HCT116 (cell line): ENCODE results near the gene NELL1. TPM values are rescaled to one million over a fixed set of nuclear protein-coding genes. Genes with fewer than 3 reads are reported as not detected.

Experiments used
- ATAC-seq: fragments of 200-7000 bp; cut with Tn5 transposase; 2 replicates; pipeline ENCODE4 v1.9.1; 2020; ENCODE audit warnings: mild to moderate bottlenecking, moderate library complexity
- BruUV-seq: library from RNA; stranded (reverse); fragments of 400-500 nt; replicated peaks from 2 replicates; lab custom pipeline; 2021; lab: Mats Ljungman, UMichigan
- CTCF ChIA-PET: fragments of 300-600 bp; sonication (Branson Sonifier 250); formaldehyde crosslinking; loops from one replicate; lab custom pipeline; 2021; ENCODE audit warnings: antibody characterized with exemption; lab: Charles Lee
- POLR2A ChIA-PET: fragments of 300-600, 350-600 bp; sonication (Branson Sonifier 250); formaldehyde crosslinking; loops from one replicate; lab custom pipeline; 2021; ENCODE audit warnings: antibody characterized with exemption; lab: Charles Lee
- RAD21 ChIA-PET, 2 experiments: fragments of 300-600 bp; sonication (Branson Sonifier 250); formaldehyde crosslinking; loops; one replicate each; lab custom pipeline; 2023; ENCODE audit warnings: low total read pairs in 2 of 2; ENCODE audit not compliant: uncharacterized antibody in 2 of 2, unreplicated experiment in 2 of 2, low non-redundant PET in 1 of 2; lab: Charles Lee
- DNase-seq: peaks from one replicate; pipeline ENCODE4 v3.0.0-alpha.2; 2010; ENCODE audit warnings: low read depth, low spot score
- H2AFZ ChIP-seq: fragments of 200-600 bp; shearing (Covaris generic), sonication (generic); 2 replicates; pipeline ENCODE4 v1.6.1; 2017; ENCODE audit warnings: low read depth, mixed run types, mixed read lengths, antibody characterized with exemption, low read length; ENCODE audit not compliant: poor library complexity, severe bottlenecking
- H3K27ac ChIP-seq: 2 replicates; pipeline ENCODE4 v1.5.1; 2012; ENCODE audit warnings: low read depth, low read length
- H3K27me3 ChIP-seq: fragments of 200-600 bp; sonication (generic); 2 replicates; pipeline ENCODE4 v1.6.1; 2016; ENCODE audit warnings: mixed run types, low read length, mixed read lengths; ENCODE audit not compliant: insufficient read depth
- H3K36me3 ChIP-seq, 2 experiments: fragments of 200-500 bp in 1 of 2; fragments of 200-600 bp in 1 of 2; sonication (Bioruptor generic) in 1 of 2; sonication (generic) in 1 of 2; 2 replicates each; pipeline versions ENCODE4 v1.5.1 to v1.6.1; 2014 to 2016; ENCODE audit warnings: low read length in 2 of 2, inconsistent platforms in 1 of 2, mixed read lengths in 1 of 2, mixed run types in 1 of 2; ENCODE audit not compliant: insufficient read depth in 2 of 2, control insufficient read depth in 1 of 2
- H3K4me1 ChIP-seq, 2 experiments: fragments of 200-600 bp in 1 of 2; sonication (generic) in 1 of 2; 2 replicates each; pipeline versions ENCODE4 v1.5.1 to v1.6.1; 2012 to 2017; ENCODE audit warnings: low read length in 2 of 2, inconsistent platforms in 1 of 2, mild to moderate bottlenecking in 1 of 2, mixed read lengths in 1 of 2, mixed run types in 1 of 2, moderate library complexity in 1 of 2; ENCODE audit not compliant: insufficient read depth in 2 of 2, control insufficient read depth in 1 of 2
- H3K4me2 ChIP-seq: fragments of 200-600 bp; sonication (generic); 2 replicates; pipeline ENCODE4 v1.6.1; 2017; ENCODE audit warnings: mixed run types, low read length, mixed read lengths
- H3K4me3 ChIP-seq, 2 experiments: fragments of 200-600 bp in 1 of 2; sonication (generic) in 1 of 2; replicated peaks in 1 of 2; 2 replicates each; pipeline ENCODE4 v1.5.1; 2011 to 2016; ENCODE audit warnings: low read length in 2 of 2, control low read depth in 1 of 2, low read depth in 1 of 2, mild to moderate bottlenecking in 1 of 2, mixed read lengths in 1 of 2, mixed run types in 1 of 2
- H3K79me2 ChIP-seq: fragments of 200-600 bp; sonication (generic); 2 replicates; pipeline ENCODE4 v1.6.1; 2017; ENCODE audit warnings: mild to moderate bottlenecking, mixed run types, low read length, moderate library complexity, mixed read lengths; ENCODE audit not compliant: insufficient read depth
- H3K9ac ChIP-seq: fragments of 200-600 bp; sonication (generic); 2 replicates; pipeline ENCODE4 v1.6.1; 2016; ENCODE audit warnings: low read length, mixed read lengths
- H3K9me2 ChIP-seq: fragments of 200-600 bp; sonication (generic), shearing (Covaris generic); 2 replicates; pipeline ENCODE4 v1.6.1; 2017; ENCODE audit warnings: mixed run types, mild to moderate bottlenecking, moderate library complexity; ENCODE audit not compliant: insufficient read depth
- H3K9me3 ChIP-seq, 2 experiments: fragments of 200-500 bp in 1 of 2; fragments of 200-600 bp in 1 of 2; sonication (Bioruptor generic) in 1 of 2; sonication (generic) in 1 of 2; 2 replicates each; pipeline ENCODE4 v1.6.1; 2014 to 2017; ENCODE audit warnings: low read length in 2 of 2, mixed read lengths in 2 of 2, inconsistent platforms in 1 of 2, low read depth in 1 of 2, mild to moderate bottlenecking in 1 of 2, mixed run types in 1 of 2, moderate library complexity in 1 of 2; ENCODE audit not compliant: control insufficient read depth in 1 of 2, insufficient read depth in 1 of 2
- H4K20me1 ChIP-seq: fragments of 200-600 bp; sonication (generic), shearing (Covaris generic); 2 replicates; pipeline ENCODE4 v1.6.1; 2017; ENCODE audit warnings: mixed run types, mild to moderate bottlenecking, moderate library complexity; ENCODE audit not compliant: insufficient read depth
- CBX3 ChIP-seq: IDR thresholded peaks from 2 replicates; pipeline ENCODE4 v1.6.1; 2012; ENCODE audit warnings: low read depth
- CEBPB ChIP-seq: IDR thresholded peaks from 2 replicates; pipeline ENCODE4 v1.6.1; 2012; ENCODE audit warnings: low read depth
- CTCF ChIP-seq, 3 experiments: fragments of 200-600 bp in 1 of 3; sonication (generic) in 1 of 3; IDR thresholded peaks in 2 of 3; conservative IDR thresholded peaks in 1 of 3; 2 replicates each; pipeline ENCODE4 v1.5.1; 2012 to 2017; ENCODE audit warnings: low read depth in 2 of 3, low read length in 2 of 3, antibody characterized with exemption in 1 of 3, borderline replicate concordance in 1 of 3, control low read depth in 1 of 3, mild to moderate bottlenecking in 1 of 3, mixed read lengths in 1 of 3, mixed run types in 1 of 3, moderate library complexity in 1 of 3; ENCODE audit not compliant: insufficient read depth in 1 of 3
- EGR1 ChIP-seq: IDR thresholded peaks from 2 replicates; pipeline ENCODE4 v1.6.1; 2012; ENCODE audit warnings: low read depth
- FOSL1 ChIP-seq: IDR thresholded peaks from 2 replicates; pipeline ENCODE4 v1.6.1; 2012; ENCODE audit warnings: low read depth
- JUND ChIP-seq: IDR thresholded peaks from 2 replicates; pipeline ENCODE4 v1.6.1; 2012
- MAX ChIP-seq: IDR thresholded peaks from 2 replicates; pipeline ENCODE4 v1.6.1; 2012
- POLR2A ChIP-seq: IDR thresholded peaks from 2 replicates; pipeline ENCODE4 v1.7.0; 2011; ENCODE audit warnings: borderline replicate concordance; ENCODE audit not compliant: insufficient read depth, insufficient read length; ENCODE audit errors: extremely low read depth
- POLR2AphosphoS5 ChIP-seq: IDR thresholded peaks from 2 replicates; pipeline ENCODE4 v1.6.1; 2011; ENCODE audit warnings: mild to moderate bottlenecking, low read depth, low read length, moderate library complexity
- RAD21 ChIP-seq: IDR thresholded peaks from 2 replicates; pipeline ENCODE4 v1.6.1; 2012; ENCODE audit warnings: low read depth, mild to moderate bottlenecking
- SIN3A ChIP-seq: IDR thresholded peaks from 2 replicates; pipeline ENCODE4 v1.6.1; 2012; ENCODE audit warnings: low read depth
- YY1 ChIP-seq: IDR thresholded peaks from 2 replicates; pipeline ENCODE4 v1.6.1; 2011; ENCODE audit warnings: low read length, low read depth, moderate library complexity, mild to moderate bottlenecking; ENCODE audit not compliant: insufficient replicate concordance; ENCODE audit errors: extremely low read depth
- ZBTB33 ChIP-seq: IDR thresholded peaks from 2 replicates; pipeline ENCODE4 v1.6.1; 2011; ENCODE audit warnings: mild to moderate bottlenecking, low read length, moderate library complexity; ENCODE audit not compliant: insufficient replicate concordance; ENCODE audit errors: extremely low read depth
- ZFX ChIP-seq: fragments of 450-650 bp; IDR thresholded peaks from 2 replicates; pipeline ENCODE4 v1.6.1; 2017
- ZNF274 ChIP-seq: fragments of 200-500 bp; sonication (Bioruptor generic); IDR thresholded peaks from 2 replicates; pipeline ENCODE4 v1.6.1; 2014; ENCODE audit warnings: mild to moderate bottlenecking, low read depth, low read length, inconsistent platforms
- intact Hi-C: fragments of 100-400 bp; cut with micrococcal nuclease; formaldehyde crosslinking; loops from 2 replicates; pipeline ENCODE4 v1.10.0; 2022
- total RNA-seq: library from RNA; stranded (reverse); gene quantifications from one replicate; pipeline ENCODE4 v1.2.1, GENCODE V29; 2021; ENCODE audit not compliant: unreplicated experiment
- TF ChIP-seq, protein P1 (sequence below): IDR thresholded peaks from 2 replicates; pipeline ENCODE4 v1.6.1; 2012; ENCODE audit warnings: low read depth
- TF ChIP-seq, protein P2 (sequence below): IDR thresholded peaks from 2 replicates; pipeline ENCODE4 v1.6.1; 2012

Gene NELL1
- total RNA-seq, 1 experiment from 2014 or later, result not detected

DNA sequence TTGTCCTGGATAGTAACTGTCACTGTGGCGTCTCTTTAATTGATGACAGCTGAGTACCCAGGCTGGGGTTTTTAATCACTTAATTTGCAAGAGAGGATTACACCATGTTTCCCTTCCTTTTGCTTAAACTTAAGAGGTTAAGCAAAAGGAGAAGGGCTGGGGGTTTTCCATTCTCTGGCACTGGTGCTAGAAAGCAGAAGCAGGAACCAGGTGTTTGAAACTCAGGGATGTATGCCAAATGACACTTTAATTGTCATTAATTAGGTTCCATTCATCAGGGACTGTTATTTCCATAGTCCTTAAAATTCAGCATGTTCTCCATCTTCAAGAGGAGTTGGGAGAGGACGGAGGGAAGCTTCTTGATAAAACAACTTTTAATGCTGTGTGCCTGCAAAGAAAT is 746.2 kb downstream of the NELL1 start:
- no TSS peak for BruUV-seq
- DNase-seq, result no peak
- H3K4me1 ChIP-seq, result no peaks in the 10 kb centered on the region
- TF ChIP-seq YY1 (no peak), CBX3 (no peak), ZFX (no peak), ZBTB33 (no peak), POLR2A (no peak), MAX (no peak), POLR2AphosphoS5 (no peak), CTCF (IDR thresholded peaks at IDR 0.05 in 2 of 3, conservative IDR thresholded peaks at IDR 0.05 in 1 of 3; ENCODE audit: borderline replicate concordance in 1 of 3, insufficient read depth in 1 of 3, low read depth in 2 of 3, low read length in 2 of 3) (no peak), SIN3A (no peak), FOSL1 (no peak), RAD21 (no peak), JUND (no peak), EGR1 (no peak), CEBPB (no peak), ZNF274 (no peak)
- TF ChIP-seq, protein P1, sequence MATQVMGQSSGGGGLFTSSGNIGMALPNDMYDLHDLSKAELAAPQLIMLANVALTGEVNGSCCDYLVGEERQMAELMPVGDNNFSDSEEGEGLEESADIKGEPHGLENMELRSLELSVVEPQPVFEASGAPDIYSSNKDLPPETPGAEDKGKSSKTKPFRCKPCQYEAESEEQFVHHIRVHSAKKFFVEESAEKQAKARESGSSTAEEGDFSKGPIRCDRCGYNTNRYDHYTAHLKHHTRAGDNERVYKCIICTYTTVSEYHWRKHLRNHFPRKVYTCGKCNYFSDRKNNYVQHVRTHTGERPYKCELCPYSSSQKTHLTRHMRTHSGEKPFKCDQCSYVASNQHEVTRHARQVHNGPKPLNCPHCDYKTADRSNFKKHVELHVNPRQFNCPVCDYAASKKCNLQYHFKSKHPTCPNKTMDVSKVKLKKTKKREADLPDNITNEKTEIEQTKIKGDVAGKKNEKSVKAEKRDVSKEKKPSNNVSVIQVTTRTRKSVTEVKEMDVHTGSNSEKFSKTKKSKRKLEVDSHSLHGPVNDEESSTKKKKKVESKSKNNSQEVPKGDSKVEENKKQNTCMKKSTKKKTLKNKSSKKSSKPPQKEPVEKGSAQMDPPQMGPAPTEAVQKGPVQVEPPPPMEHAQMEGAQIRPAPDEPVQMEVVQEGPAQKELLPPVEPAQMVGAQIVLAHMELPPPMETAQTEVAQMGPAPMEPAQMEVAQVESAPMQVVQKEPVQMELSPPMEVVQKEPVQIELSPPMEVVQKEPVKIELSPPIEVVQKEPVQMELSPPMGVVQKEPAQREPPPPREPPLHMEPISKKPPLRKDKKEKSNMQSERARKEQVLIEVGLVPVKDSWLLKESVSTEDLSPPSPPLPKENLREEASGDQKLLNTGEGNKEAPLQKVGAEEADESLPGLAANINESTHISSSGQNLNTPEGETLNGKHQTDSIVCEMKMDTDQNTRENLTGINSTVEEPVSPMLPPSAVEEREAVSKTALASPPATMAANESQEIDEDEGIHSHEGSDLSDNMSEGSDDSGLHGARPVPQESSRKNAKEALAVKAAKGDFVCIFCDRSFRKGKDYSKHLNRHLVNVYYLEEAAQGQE, result no peak
- TF ChIP-seq, protein P2, sequence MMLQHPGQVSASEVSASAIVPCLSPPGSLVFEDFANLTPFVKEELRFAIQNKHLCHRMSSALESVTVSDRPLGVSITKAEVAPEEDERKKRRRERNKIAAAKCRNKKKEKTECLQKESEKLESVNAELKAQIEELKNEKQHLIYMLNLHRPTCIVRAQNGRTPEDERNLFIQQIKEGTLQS, result no peak
- H3K27ac ChIP-seq, result no peak overlapping the region
- no peaks in the 10 kb centered on the region for H3K27me3 ChIP-seq
- ATAC-seq, result no peak
- POLR2A ChIA-PET, result no interaction called here
- no peaks in the 10 kb centered on the region for H3K36me3 ChIP-seq
- intact Hi-C loops, result loop anchor here (10.0 kb wide), 1 partner anchor 659 kb away; no protein-coding TSS in a partner anchor
- H3K4me2 ChIP-seq, result no peak overlapping the region
- H3K79me2 ChIP-seq, result no peaks in the 10 kb centered on the region
- no peak overlapping the region for H3K4me3 ChIP-seq
- H3K9ac ChIP-seq, result no peak overlapping the region
- no peaks in the 10 kb centered on the region for H4K20me1 ChIP-seq
- H3K9me3 ChIP-seq, result peaks cover 16 to 22% of the 10 kb centered on the region in 2 experiments; a peak in 2 of 4 replicates
- no peaks in the 10 kb centered on the region for H3K9me2 ChIP-seq
- CTCF ChIA-PET, result no interaction called here
- RAD21 ChIA-PET, result no interaction called here
- no peak overlapping the region for H2AFZ ChIP-seq
